Activated T-helper 9 cell treated with anti-CD3 and anti-CD28 coated beads, Interleukin-2, amount 50 U/mL, for 16 hours (primary cell): ENCODE data around the gene PCDHB6.
"Not testable (repeated sequence)": the region's sequence is repeated elsewhere in the genome, so short reads cannot be mapped to it uniquely, and the experiment has no call there.

Source experiments
- DNase-seq: peaks from one replicate; pipeline ENCODE4 v3.0.0-alpha.2; 2020; ENCODE audit warnings: low read depth

PCDHB6 gene

DNA sequence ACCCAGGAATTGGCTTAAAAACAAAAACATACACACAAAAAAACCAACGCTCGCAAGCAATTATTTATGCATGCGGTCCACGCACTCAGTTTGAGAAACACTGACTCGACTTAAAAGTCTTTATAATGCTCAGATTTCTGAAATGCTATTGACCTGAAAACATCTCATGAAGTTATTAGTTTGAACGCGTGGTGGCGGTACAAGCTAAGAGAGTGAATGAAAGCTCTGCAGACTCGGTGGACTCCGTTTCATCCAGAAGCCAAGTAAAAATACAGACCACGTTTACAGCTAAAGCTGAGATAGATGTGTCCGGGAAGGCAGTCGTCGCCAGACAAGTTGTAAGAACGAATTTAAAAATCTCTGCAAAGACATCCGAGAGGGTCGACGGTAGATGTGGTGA, at the start of gene PCDHB6:
TSS of gene PCDHB6 (plus strand) at position 246 of the 400 bp plus-strand sequence. CDS start 201 bp downstream, outside the sequence.
- no peak for DNase-seq

DNA sequence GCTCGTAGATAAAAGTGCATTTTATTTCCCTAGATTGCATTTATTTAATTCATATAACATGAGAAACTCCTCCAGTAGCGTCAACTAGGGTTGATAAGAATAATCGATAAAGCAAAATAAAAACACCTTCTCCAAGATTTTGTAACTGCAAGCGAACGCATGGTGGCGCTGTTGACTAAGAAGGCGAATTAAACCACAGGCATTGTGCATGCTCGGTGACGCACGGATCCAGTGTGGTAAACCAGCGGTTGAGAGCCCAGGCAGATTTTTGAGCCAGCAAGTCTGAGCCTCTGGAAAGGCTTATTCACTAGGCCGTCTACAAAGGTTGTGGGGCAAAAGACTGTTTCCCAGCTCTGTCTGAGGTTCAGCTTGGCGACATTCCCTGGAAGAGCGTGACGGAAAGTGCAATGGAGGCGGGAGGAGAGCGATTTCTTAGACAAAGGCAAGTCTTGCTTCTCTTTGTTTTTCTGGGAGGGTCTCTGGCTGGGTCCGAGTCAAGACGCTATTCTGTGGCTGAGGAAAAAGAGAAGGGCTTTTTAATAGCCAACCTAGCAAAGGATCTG, 49.5 kb upstream of the PCDHB6 start, which contains the start of gene PCDHB3:
TSS of gene PCDHB3 (plus strand) at position 231 of the 563 bp plus-strand sequence. CDS start at position 408, 177 bp downstream.
- no peak for DNase-seq

DNA sequence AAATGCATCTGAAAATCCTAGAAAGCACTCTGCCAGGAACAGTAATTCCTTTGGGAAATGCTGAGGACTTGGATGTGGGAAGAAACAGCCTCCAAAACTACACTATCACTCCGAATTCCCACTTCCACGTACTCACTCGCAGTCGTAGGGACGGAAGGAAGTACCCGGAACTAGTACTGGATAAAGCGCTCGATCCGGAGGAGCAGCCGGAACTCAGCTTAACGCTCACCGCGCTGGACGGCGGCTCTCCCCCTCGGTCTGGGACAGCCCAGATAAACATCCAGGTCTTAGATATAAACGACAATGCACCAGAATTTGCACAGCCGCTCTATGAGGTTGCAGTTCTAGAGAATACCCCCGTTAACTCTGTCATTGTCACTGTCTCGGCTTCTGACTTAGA, 48.8 kb upstream of the PCDHB6 start:
- DNase-seq, result no peak

DNA sequence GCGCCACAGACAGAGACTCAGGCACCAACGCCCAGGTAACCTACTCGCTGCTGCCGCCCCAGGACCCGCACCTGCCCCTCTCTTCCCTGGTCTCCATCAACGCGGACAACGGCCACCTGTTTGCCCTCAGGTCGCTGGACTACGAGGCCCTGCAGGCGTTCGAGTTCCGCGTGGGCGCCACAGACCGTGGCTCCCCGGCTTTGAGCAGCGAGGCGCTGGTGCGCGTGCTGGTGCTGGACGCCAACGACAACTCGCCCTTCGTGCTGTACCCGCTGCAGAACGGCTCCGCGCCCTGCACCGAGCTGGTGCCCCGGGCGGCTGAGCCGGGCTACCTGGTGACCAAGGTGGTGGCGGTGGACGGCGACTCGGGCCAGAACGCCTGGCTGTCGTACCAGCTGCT, 47.8 kb upstream of the PCDHB6 start:
- not testable (repeated sequence) for DNase-seq

DNA sequence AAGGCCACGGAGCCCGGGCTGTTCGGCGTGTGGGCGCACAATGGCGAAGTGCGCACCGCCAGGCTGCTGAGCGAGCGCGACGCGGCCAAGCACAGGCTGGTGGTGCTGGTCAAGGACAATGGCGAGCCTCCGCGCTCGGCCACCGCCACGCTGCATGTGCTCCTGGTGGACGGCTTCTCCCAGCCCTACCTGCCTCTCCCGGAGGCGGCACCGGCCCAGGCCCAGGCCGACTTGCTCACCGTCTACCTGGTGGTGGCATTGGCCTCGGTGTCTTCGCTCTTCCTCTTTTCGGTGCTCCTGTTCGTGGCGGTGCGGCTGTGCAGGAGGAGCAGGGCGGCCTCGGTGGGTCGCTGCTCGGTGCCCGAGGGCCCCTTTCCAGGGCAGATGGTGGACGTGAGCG, 47.4 kb upstream of the PCDHB6 start:
- not testable (repeated sequence) for DNase-seq

DNA sequence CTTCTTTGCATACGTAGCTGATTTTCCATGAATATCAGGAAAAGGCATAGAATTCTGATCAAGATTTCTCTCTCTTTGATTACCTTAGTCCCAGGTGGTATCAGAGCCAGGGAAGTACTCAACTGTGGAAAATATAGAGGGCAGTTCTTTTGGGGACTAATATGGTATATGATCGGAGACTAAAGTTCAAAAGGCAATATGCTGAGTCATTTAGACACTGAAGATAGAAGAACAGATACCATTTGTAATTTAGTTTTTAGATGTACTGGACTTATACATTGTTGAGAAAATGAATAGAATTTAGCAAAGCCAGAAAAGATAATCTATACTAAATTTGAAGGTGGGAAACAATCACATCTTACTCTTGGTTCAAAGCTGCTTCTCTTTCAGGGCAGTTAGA, 44.5 kb upstream of the PCDHB6 start:
- no peak for DNase-seq

DNA sequence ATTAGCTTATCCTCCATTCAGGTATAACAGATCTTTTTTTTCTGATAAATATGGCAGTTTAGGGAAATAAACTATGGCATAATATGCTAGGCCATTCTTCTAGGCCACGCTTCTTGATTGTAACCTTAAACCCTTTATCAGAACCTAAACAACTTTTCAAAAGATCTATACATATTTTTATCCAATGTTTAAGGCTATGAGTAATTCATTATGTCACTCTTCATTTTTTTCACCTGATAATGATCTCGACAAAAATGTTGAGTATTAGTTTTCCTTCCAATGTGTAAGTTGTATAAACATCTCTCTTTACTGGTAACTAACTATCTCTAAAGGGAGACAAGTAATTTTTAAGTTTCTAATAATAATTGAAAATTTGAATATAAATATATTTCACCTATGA, 30.6 kb upstream of the PCDHB6 start:
- no peak for DNase-seq

DNA sequence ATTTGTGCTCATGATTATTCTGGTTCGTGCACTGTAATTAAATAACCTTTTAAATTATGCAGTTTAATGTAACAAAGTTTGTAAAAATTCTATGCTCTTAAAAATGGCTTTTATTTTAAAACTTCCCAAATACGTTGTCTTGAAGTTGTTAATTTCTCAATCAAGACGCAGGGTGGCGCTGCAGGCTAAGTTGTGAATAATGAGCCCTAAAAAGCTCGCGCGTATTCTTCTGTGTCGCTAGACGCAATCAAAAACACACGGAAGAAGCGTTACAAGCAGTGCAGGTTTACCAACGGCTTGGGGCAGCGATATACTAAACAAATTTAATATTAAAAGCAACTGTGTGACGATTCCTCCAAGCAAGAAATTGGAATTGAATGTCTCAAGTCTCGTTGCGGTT, 28.3 kb upstream of the PCDHB6 start, which contains the start of gene PCDHB4:
TSS of gene PCDHB4 (plus strand) at position 256 of the 400 bp plus-strand sequence. CDS start 181 bp downstream, outside the sequence.
- no peak for DNase-seq

DNA sequence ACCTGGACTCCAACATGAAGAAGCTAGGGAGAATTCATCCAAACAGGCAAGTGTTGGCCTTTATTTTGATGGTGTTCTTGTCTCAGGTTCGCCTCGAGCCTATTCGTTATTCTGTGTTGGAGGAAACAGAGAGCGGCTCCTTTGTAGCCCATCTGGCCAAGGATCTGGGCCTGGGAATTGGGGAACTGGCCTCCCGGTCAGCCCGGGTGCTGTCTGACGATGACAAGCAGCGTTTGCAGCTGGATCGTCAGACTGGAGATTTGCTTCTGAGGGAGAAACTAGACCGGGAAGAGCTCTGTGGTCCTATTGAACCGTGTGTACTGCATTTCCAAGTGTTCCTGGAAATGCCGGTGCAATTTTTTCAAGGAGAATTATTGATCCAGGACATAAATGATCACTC, 27.9 kb upstream of the PCDHB6 start:
- DNase-seq, result no peak

DNA sequence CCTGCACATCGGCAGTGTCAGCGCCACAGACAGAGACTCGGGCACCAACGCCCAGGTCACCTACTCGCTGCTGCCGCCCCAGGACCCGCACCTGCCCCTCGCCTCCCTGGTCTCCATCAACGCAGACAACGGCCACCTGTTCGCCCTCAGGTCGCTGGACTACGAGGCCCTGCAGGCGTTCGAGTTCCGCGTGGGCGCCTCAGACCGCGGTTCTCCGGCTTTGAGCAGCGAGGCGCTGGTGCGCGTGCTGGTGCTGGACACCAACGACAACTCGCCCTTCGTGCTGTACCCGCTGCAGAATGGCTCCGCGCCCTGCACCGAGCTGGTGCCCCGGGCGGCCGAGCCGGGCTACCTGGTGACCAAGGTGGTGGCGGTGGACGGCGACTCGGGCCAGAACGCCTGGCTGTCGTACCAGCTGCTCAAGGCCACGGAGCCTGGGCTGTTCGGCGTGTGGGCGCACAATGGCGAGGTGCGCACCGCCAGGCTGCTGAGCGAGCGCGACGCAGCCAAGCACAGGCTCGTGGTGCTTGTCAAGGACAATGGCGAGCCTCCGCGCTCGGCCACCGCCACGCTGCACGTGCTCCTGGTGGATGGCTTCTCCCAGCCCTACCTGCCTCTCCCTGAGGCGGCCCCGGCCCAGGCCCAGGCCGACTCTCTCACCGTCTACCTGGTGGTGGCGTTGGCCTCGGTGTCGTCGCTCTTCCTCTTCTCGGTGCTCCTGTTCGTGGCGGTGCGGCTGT, 26.3 kb upstream of the PCDHB6 start:
- not testable (repeated sequence) for DNase-seq

DNA sequence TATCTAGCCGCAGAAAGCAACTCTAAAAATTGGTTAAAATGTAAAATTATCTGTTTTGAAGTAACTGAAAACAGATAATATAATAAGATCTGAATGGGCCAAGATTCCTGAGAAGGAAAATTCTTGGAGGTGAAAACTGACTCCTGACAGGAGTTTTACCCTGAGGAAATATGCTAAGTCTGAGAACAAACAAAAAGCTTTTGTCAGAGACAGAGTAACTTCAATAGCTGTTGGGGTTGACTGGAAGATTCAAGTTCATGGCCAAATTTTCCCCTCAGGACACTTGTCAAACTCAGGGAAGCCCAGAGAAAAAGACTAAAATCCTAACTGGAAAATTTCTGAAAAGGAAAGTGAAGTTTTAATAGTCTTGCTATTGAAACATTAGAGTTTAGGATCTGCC, 22.6 kb upstream of the PCDHB6 start:
- DNase-seq, result no peak

DNA sequence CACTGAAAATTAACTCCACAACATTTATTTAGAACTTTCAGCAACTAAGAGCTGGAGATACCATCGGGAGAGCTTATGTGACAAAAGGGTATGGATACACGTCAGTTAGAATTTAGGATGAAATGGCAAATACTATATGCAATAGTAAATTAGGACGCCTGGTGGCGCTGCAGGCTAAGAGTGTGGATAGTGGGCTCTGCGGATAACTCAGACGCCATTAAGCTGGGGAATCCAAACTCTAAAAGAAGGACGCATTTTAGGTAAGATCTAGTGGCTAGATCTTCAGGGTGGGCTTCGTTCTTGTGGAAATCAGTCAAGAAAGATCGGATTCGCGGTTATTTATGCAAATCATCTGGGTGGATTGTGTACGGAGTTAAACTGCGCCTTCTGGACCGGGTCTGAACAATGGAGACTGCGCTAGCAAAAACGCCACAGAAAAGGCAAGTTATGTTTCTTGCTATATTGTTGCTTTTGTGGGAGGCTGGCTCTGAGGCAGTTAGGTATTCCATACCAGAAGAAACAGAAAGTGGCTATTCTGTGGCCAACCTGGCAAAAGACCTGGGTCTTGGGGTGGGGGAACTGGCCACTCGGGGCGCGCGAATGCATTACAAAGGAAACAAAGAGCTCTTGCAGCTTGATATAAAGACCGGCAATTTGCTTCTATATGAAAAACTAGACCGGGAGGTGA, 14.7 kb upstream of the PCDHB6 start, which contains the start of gene PCDHB5:
TSS of gene PCDHB5 (plus strand) at position 177 of the 688 bp plus-strand sequence. CDS start at position 406, 229 bp downstream.
- no peak for DNase-seq

DNA sequence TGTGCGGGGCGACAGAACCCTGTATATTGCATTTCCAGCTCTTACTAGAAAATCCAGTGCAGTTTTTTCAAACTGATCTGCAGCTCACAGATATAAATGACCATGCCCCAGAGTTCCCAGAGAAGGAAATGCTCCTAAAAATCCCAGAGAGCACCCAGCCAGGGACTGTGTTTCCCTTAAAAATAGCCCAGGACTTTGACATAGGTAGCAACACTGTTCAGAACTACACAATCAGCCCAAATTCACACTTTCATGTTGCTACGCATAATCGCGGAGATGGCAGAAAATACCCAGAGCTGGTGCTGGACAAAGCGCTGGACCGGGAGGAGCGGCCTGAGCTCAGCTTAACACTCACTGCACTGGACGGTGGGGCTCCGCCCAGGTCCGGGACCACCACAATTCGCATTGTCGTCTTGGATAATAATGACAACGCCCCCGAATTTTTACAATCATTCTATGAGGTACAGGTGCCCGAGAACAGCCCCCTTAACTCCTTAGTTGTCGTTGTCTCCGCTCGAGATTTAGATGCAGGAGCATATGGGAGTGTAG, 14.1 kb upstream of the PCDHB6 start:
- DNase-seq, result no peak

DNA sequence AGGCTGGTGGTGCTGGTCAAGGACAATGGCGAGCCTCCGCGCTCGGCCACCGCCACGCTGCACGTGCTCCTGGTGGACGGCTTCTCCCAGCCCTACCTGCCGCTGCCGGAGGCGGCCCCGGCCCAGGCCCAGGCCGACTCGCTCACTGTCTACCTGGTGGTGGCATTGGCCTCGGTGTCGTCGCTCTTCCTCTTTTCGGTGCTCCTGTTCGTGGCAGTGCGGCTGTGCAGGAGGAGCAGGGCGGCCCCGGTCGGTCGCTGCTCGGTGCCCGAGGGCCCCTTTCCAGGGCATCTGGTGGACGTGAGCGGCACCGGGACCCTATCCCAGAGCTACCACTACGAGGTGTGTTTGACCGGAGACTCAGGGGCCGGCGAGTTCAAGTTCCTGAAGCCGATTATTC, 12.5 kb upstream of the PCDHB6 start:
- DNase-seq, result not testable (repeated sequence)

DNA sequence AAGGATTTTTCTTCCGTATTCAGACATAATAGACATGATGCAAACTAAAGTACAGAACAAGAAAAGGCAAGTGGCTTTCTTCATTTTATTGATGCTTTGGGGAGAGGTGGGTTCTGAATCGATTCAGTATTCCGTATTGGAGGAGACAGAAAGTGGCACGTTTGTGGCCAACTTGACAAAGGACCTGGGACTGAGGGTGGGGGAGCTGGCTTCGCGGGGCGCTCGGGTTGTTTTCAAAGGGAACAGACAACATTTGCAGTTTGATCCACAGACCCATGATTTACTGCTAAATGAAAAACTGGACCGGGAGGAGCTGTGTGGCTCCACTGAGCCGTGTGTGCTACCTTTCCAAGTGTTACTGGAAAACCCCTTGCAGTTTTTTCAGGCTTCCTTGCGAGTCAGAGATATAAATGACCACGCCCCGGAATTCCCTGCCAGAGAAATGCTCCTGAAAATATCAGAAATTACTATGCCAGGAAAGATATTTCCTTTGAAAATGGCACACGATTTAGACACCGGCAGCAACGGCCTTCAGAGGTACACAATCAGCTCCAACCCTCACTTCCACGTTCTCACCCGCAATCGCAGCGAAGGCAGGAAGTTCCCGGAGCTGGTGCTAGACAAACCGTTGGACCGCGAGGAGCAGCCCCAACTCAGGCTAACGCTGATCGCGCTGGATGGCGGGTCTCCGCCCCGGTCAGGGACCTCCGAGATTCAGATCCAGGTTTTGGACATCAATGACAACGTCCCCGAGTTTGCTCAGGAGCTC, 551 bp downstream of the PCDHB6 start:
- no peak for DNase-seq

DNA sequence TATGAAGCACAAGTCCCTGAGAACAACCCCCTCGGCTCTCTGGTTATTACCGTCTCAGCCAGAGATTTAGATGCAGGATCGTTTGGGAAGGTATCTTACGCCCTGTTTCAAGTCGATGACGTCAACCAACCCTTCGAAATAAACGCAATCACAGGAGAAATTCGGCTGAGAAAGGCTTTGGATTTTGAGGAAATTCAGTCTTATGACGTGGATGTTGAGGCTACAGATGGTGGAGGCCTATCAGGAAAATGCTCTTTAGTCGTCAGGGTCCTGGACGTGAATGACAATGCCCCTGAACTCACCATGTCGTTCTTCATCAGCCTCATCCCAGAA, 1.1 kb downstream of the PCDHB6 start:
- DNase-seq, result no peak

DNA sequence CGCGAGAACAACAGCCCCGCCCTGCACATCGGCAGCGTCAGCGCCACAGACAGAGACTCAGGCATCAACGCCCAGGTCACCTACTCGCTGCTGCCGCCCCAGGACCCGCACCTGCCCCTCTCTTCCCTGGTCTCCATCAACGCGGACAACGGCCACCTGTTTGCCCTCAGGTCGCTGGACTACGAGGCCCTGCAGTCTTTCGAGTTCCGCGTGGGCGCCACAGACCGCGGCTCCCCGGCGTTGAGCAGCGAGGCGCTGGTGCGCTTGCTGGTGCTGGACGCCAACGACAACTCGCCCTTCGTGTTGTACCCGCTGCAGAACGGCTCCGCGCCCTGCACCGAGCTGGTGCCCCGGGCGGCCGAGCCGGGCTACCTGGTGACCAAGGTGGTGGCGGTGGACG, 1.8 kb downstream of the PCDHB6 start:
- DNase-seq, result not testable (repeated sequence)

DNA sequence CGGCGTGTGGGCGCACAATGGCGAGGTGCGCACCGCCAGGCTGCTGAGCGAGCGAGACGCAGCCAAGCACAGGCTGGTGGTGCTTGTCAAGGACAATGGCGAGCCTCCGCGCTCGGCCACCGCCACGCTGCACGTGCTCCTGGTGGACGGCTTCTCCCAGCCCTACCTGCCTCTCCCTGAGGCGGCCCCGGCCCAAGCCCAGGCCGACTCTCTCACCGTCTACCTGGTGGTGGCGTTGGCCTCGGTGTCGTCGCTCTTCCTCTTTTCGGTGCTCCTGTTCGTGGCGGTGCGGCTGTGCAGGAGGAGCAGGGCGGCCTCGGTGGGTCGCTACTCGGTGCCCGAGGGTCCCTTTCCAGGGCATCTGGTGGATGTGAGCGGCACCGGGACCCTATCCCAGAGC, 2.2 kb downstream of the PCDHB6 start:
- DNase-seq, result not testable (repeated sequence)

DNA sequence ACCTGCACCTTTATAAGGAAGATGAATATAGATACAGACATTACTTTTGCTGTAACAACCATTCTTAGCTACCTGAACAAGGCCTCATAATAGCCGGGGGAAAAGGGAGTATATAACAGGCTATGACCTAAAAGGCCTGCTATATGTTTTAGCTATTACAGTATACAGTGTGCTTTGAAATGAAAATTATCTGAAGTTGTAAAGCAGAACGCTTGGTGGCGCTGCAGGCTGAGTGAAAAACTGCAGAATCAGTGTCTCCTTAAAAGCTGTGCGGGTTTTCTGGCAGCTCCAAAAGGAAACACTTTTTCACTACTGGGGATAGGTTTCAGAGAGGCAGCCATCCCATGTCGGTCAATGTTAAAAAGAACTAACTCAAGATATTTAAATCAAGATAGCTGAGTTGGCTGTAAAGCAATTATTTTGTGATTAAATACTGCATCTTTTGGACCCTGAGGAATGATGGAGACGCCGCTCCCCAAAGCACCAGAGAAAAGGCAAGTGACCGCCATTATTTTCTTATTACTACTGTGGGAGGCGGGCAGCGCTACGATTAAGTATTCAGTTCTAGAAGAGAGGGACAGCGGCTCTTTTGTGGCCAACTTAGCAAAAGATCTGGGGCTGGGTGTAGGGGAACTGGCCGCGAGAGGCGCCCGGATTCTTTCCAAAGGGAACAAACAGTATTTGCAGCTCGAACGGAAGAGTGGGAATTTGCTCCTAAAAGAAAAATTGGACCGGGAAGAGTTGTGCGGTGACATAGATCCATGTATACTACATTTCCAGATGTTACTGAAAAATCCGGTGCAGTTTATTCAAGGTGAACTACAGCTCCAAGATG, 5.9 kb downstream of the PCDHB6 start:
- DNase-seq, result no peak

DNA sequence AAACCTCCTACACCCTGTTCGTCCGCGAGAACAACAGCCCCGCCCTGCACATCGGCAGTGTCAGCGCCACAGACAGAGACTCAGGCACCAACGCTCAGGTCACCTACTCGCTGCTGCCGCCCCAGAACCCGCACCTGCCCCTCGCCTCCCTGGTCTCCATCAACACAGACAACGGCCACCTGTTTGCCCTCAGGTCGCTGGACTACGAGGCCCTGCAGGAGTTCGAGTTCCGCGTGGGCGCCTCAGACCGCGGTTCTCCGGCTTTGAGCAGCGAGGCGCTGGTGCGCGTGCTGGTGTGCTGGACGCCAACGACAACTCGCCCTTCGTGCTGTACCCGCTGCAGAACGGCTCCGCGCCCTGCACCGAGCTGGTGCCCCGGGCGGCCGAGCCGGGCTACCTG, 7.5 kb downstream of the PCDHB6 start:
- DNase-seq, result not testable (repeated sequence)

DNA sequence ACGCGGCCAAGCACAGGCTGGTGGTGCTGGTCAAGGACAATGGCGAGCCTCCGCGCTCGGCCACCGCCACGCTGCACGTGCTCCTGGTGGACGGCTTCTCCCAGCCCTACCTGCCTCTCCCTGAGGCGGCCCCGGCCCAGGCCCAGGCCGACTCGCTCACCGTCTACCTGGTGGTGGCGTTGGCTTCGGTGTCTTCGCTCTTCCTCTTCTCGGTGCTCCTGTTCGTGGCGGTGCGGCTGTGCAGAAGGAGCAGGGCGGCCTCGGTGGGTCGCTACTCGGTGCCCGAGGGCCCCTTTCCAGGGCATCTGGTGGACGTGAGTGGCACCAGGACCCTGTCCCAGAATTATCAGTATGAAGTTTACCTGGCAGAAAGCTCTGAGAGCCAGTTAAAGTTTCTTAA, 8.0 kb downstream of the PCDHB6 start:
- DNase-seq, result not testable (repeated sequence)
